GM04504 (cell line): ENCODE results near the gene STK17B.

Experiments used
- DNase-seq: peaks from one replicate; pipeline ENCODE4 v3.0.0-alpha.2; 2012; ENCODE audit warnings: low read depth

Gene STK17B

GRCh38 chr2:196183528-196184231 is 12.3 kb upstream of the STK17B start:
- no peak for DNase-seq

GRCh38 chr2:196183172-196183473 is 11.7 kb upstream of the STK17B start:
- DNase-seq: no peak

GRCh38 chr2:196182439-196183171 is 11.2 kb upstream of the STK17B start:
- no peak for DNase-seq

GRCh38 chr2:196181484-196181883 is 10.1 kb upstream of the STK17B start:
- DNase-seq: no peak

- no peak for DNase-seq
These were observed 5.7 kb upstream of the STK17B start for GRCh38 chr2:196177124-196177523.

- no peak for DNase-seq
These were observed 4.9 kb upstream of the STK17B start for GRCh38 chr2:196176142-196176738.

GRCh38 chr2:196174404-196174803 is 3.0 kb upstream of the STK17B start:
- DNase-seq: no peak

- DNase-seq: no peak
These were observed 2.1 kb upstream of the STK17B start for GRCh38 chr2:196173505-196173904.

GRCh38 chr2:196172951-196173350 is 1.6 kb upstream of the STK17B start:
- DNase-seq: no peak

- DNase-seq: no peak
These were observed 568 bp upstream of the STK17B start for GRCh38 chr2:196171946-196172345.

- no peak for DNase-seq
These were observed 651 bp downstream of the STK17B start for GRCh38 chr2:196170606-196171247.

- no peak for DNase-seq
These were observed 1.2 kb downstream of the STK17B start for GRCh38 chr2:196170213-196170605.

- no peak for DNase-seq
These were observed 1.9 kb downstream of the STK17B start for GRCh38 chr2:196169516-196169915.

GRCh38 chr2:196168181-196168580 is 3.2 kb downstream of the STK17B start:
- DNase-seq: no peak

GRCh38 chr2:196167666-196168065 is 3.7 kb downstream of the STK17B start:
- no peak for DNase-seq

- DNase-seq: no peak
These were observed 4.5 kb downstream of the STK17B start for GRCh38 chr2:196166876-196167275.

GRCh38 chr2:196165016-196165415 is 6.4 kb downstream of the STK17B start:
- DNase-seq: no peak

GRCh38 chr2:196163285-196163684 is 8.1 kb downstream of the STK17B start:
- DNase-seq: no peak

GRCh38 chr2:196162586-196163175 is 8.7 kb downstream of the STK17B start:
- no peak for DNase-seq

- DNase-seq: no peak
These were observed 10.4 kb downstream of the STK17B start for GRCh38 chr2:196160946-196161345.

GRCh38 chr2:196160101-196160500 is 11.3 kb downstream of the STK17B start:
- DNase-seq: peak; percentile 50

GRCh38 chr2:196159221-196159892 is 12.0 kb downstream of the STK17B start:
- DNase-seq: no peak
